ENCODE results near the gene PKN2. TPM values are rescaled to one million over a fixed set of nuclear protein-coding genes. Genes with fewer than 3 reads are reported as not detected.
"Not testable (repeated sequence)": the region's sequence is repeated elsewhere in the genome, so short reads cannot be mapped to it uniquely, and the experiment has no call there.

The PKN2 gene
- total and polyA plus RNA-seq, 2 of the 4 experiments (the other 2 are of a cell fraction): 12.7 to 22.2 TPM

DNA sequence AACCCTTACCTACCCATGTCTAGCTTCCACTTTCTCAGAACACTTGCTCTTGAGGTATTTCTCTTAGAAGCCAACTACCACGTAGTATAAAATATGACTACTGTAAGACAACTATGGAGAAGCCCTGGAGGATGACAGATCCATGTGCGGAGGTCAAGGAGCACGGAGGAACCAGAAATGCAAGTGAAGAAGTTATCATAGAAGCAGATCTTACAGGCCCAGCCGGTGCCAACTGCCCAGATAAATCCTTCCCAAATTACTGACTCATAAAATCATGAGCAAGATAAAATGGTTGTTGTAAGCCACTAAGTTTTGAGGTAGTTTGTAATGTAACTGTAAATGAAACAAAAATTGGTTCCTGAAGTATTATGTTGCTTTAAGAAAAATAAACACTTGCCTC, 194.7 kb downstream of the PKN2 start:
- Histone ChIP-seq H2BK20ac (ENCODE audit: low read depth, low read length) (no peak overlapping the region), H3K79me1 (ENCODE audit: low read depth in 1 of 2, low read length in 2 of 2) (peaks cover 25 to 43% of the 10 kb centered on the region in 2 experiments), H4K5ac (ENCODE audit: low read depth, low read length) (no peak overlapping the region), H3K18ac (ENCODE audit: low read depth, low read length) (no peak overlapping the region), H3K4me2 (ENCODE audit: low read depth, low read length) (0 out of 2 replicates have a peak overlapping the region, but pooled peaks have one; percentile 50), H3K9ac (ENCODE audit: low read depth, low read length) (no peak overlapping the region), H4K8ac (ENCODE audit: low read depth in 2 of 2, low read length in 2 of 2) (no peak overlapping the region), H2AK9ac (replicated peaks; ENCODE audit: low read depth, low read length, poor library complexity) (no peak overlapping the region), H4K91ac (ENCODE audit: insufficient read depth, low read depth, low read length) (no peak overlapping the region), H3K9me1 (ENCODE audit: insufficient read depth, low read length) (no peaks in the 10 kb centered on the region), H3K4me3 (ENCODE audit: insufficient read depth, low read depth, low read length) (no peak overlapping the region), H3K4me1 (ENCODE audit: control insufficient read depth, insufficient read depth, low read length) (peaks cover 10% of the 10 kb centered on the region; the same call in 1 of the 2 replicates), H3K27me3 (ENCODE audit: control insufficient read depth, insufficient read depth, low read length) (no peaks in the 10 kb centered on the region), H3K23ac (ENCODE audit: low read depth, low read length) (no peak overlapping the region), H3K27ac (ENCODE audit: insufficient read depth, low read length) (no peak overlapping the region), H2AK5ac (ENCODE audit: low read depth, low read length) (no peak overlapping the region), H2BK5ac (ENCODE audit: low read depth, low read length, poor library complexity, severe bottlenecking) (no peak overlapping the region), H3K14ac (replicated peaks; ENCODE audit: low read depth, low read length) (no peak overlapping the region), H4K20me1 (ENCODE audit: insufficient read depth, low read length) (0 out of 2 replicates have a peak, but pooled peaks cover 5% of the 10 kb centered on the region), H3K56ac (ENCODE audit: extremely low read depth, insufficient read depth, low read length) (no peak overlapping the region), H2BK120ac (ENCODE audit: low read depth, low read length) (no peak overlapping the region), H2BK15ac (ENCODE audit: low read depth, low read length) (no peak overlapping the region), H3K4ac (ENCODE audit: low read depth, low read length) (no peak overlapping the region), H3K9me3 (ENCODE audit: control insufficient read depth, insufficient read depth, low read length) (no peaks in the 10 kb centered on the region), H3K36me3 (ENCODE audit: control insufficient read depth, insufficient read depth, low read length) (peaks cover 14% of the 10 kb centered on the region), H2AFZ (replicated peaks; ENCODE audit: low read length, poor library complexity) (no peak overlapping the region)
- ATAC-seq (ENCODE audit: low read depth): peak; percentile 38
- TF ChIP-seq POLR2A (IDR thresholded peaks at IDR 0.05; ENCODE audit: low read depth, low read length): no peak
- no peak for TF ChIP-seq RCOR1 (IDR thresholded peaks at IDR 0.05; ENCODE audit: insufficient replicate concordance, low read length)
- TF ChIP-seq CEBPB (IDR thresholded peaks at IDR 0.05; ENCODE audit: low read depth, low read length): no peak
- TF ChIP-seq SMC3 (IDR thresholded peaks at IDR 0.05; ENCODE audit: low read depth, low read length): no peak
- TF ChIP-seq FOS (IDR thresholded peaks at IDR 0.05; ENCODE audit: low read depth, low read length): no peak
- no peak for TF ChIP-seq NFE2L2 (IDR thresholded peaks at IDR 0.05; ENCODE audit: low read depth, low read length)
- WGBS, 2 experiments (ENCODE audit: extremely low coverage in 2 of 2, insufficient read length in 1 of 2): no CpG with 5 or more reads among the region's 4 CpGs
- peak; percentile 31 for DNase-seq
- in situ Hi-C loops (cut with MboI; ENCODE audit: low sequenced_read_pairs): loop anchor here (10.0 kb wide), 2 partner anchors 134 to 204 kb away; no protein-coding TSS in a partner anchor
- ChIA-PET CTCF (interaction anchor here (0.7 kb wide), 1 partner anchor 11 kb away, joined by 3 read pairs; no protein-coding TSS in a partner anchor), POLR2A (ENCODE audit: unreplicated experiment) (no interaction called here)
- dilution Hi-C loops (cut with HindIII; ENCODE audit: low sequenced_read_pairs, unreplicated experiment): no loop called here
- intact Hi-C loops (cut with micrococcal nuclease): no loop called here
- no TSS peak for BruUV-seq (replicated peaks)

DNA sequence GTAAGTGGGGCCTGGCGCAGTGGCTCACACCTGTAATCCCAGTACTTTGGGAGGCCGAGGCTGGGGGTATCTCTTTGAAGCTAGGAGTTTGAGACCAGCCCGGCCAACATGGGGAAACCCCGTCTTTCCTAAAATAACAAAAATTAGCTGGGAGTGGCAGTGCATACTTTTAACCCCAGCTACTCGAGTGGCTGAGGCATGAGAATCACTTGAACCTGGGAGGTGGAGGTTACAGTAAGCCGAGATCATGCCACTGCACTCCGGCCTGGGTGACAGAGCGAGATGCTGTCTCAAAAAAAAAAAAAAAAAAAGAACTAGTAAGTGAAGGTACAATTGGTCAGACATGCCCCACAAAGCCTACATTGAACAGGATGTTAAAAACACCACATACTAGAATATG, 196.6 kb downstream of the PKN2 start:
- H3K27me3 ChIP-seq (ENCODE audit: control insufficient read depth, insufficient read depth, low read length); H3K4me3 ChIP-seq (ENCODE audit: insufficient read depth, low read depth, low read length); H4K5ac ChIP-seq (ENCODE audit: low read depth, low read length); H3K4me1 ChIP-seq (ENCODE audit: control insufficient read depth, insufficient read depth, low read length); H3K56ac ChIP-seq (ENCODE audit: extremely low read depth, insufficient read depth, low read length); H3K4me2 ChIP-seq (ENCODE audit: low read depth, low read length); H2BK5ac ChIP-seq (ENCODE audit: low read depth, low read length, poor library complexity, severe bottlenecking); H3K9me1 ChIP-seq (ENCODE audit: insufficient read depth, low read length); ATAC-seq (ENCODE audit: low read depth); H2AK5ac ChIP-seq (ENCODE audit: low read depth, low read length); H4K91ac ChIP-seq (ENCODE audit: insufficient read depth, low read depth, low read length); intact Hi-C loops (cut with micrococcal nuclease); dilution Hi-C loops (cut with HindIII; ENCODE audit: low sequenced_read_pairs, unreplicated experiment); H2AFZ ChIP-seq (replicated peaks; ENCODE audit: low read length, poor library complexity); H4K8ac ChIP-seq (ENCODE audit: low read depth in 2 of 2, low read length in 2 of 2); H2BK15ac ChIP-seq (ENCODE audit: low read depth, low read length); H3K4ac ChIP-seq (ENCODE audit: low read depth, low read length); H3K18ac ChIP-seq (ENCODE audit: low read depth, low read length); H3K27ac ChIP-seq (ENCODE audit: insufficient read depth, low read length); H2AK9ac ChIP-seq (replicated peaks; ENCODE audit: low read depth, low read length, poor library complexity); BruUV-seq (replicated peaks); H3K23ac ChIP-seq (ENCODE audit: low read depth, low read length); H2BK120ac ChIP-seq (ENCODE audit: low read depth, low read length); H4K20me1 ChIP-seq (ENCODE audit: insufficient read depth, low read length); H2BK20ac ChIP-seq (ENCODE audit: low read depth, low read length); DNase-seq; CTCF ChIA-PET; H3K9me3 ChIP-seq (ENCODE audit: control insufficient read depth, insufficient read depth, low read length); H3K9ac ChIP-seq (ENCODE audit: low read depth, low read length); in situ Hi-C loops (cut with MboI; ENCODE audit: low sequenced_read_pairs); H3K14ac ChIP-seq (replicated peaks; ENCODE audit: low read depth, low read length): not testable (repeated sequence)
- POLR2A ChIA-PET (ENCODE audit: unreplicated experiment): interaction anchor here (0.6 kb wide), 1 partner anchor 141 kb away, joined by 9 read pairs; no protein-coding TSS in a partner anchor
- WGBS, 2 experiments (ENCODE audit: extremely low coverage in 2 of 2, insufficient read length in 1 of 2): no CpG with 5 or more reads among the region's 8 CpGs
- peaks cover 12 to 28% of the 10 kb centered on the region in 2 experiments for H3K79me1 ChIP-seq (ENCODE audit: low read depth in 1 of 2, low read length in 2 of 2)
- peaks cover 18% of the 10 kb centered on the region for H3K36me3 ChIP-seq (ENCODE audit: control insufficient read depth, insufficient read depth, low read length)
